ENCODE results near the gene NCAM1. TPM values are rescaled to one million over a fixed set of nuclear protein-coding genes. Genes with fewer than 3 reads are reported as not detected.
A peak's percentile ranks its signal among the peaks of the same experiment; 100 is the strongest.

Gene NCAM1
- total RNA-seq, 4 donors from 2014 or later, result 12.8 to 27.7 (median 15.7) TPM

DNA sequence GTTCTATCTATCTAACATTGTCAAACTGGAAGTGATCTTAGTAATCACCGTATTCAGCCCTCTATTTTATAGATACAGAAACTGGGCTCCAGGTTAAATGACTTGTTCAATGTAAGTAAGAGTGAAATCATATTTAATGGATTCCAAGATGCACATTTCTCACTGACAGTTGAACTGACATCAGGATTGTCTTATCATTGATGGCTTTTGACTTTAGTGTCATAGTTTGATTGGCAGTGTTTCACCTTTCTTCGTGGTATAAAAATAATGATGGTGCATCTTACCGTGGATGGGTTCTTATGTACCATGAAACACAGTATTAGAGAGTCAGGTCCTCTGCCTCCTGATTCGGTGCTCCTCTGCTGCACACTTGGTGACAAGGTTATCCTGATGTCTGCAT, 123.1 kb downstream of the NCAM1 start:
- Histone ChIP-seq H3K27ac (no peak overlapping the region), H3K4me3 (no peak overlapping the region), H3K36me3 (no peaks in the 10 kb centered on the region), H3K4me1 (peaks cover 0 to 4% of the 10 kb centered on the region in 2 donors), H3K27me3 (no peaks in the 10 kb centered on the region), H3K9me3 (no peaks in the 10 kb centered on the region)
- no peak for DNase-seq
- TF ChIP-seq, protein P1, sequence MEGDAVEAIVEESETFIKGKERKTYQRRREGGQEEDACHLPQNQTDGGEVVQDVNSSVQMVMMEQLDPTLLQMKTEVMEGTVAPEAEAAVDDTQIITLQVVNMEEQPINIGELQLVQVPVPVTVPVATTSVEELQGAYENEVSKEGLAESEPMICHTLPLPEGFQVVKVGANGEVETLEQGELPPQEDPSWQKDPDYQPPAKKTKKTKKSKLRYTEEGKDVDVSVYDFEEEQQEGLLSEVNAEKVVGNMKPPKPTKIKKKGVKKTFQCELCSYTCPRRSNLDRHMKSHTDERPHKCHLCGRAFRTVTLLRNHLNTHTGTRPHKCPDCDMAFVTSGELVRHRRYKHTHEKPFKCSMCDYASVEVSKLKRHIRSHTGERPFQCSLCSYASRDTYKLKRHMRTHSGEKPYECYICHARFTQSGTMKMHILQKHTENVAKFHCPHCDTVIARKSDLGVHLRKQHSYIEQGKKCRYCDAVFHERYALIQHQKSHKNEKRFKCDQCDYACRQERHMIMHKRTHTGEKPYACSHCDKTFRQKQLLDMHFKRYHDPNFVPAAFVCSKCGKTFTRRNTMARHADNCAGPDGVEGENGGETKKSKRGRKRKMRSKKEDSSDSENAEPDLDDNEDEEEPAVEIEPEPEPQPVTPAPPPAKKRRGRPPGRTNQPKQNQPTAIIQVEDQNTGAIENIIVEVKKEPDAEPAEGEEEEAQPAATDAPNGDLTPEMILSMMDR (IDR thresholded peaks at IDR 0.05 in 4 of 5, conservative IDR thresholded peaks at IDR 0.05 in 1 of 5), result no peak
- no peak for TF ChIP-seq POLR2A (IDR thresholded peaks at IDR 0.05)
- in situ Hi-C loops (cut with MboI; ENCODE audit: low sequenced_read_pairs in 4 of 4) (no loop called here), intact Hi-C loops (cut with DNase I; ENCODE audit: low total_unique reads) (no loop called here)
- no peak for ATAC-seq

GRCh38 chr11:113085446-113085845, 124.2 kb downstream of the NCAM1 start:
- ATAC-seq, result no peak
- no peaks in the 10 kb centered on the region for H3K36me3 ChIP-seq
- TF ChIP-seq, protein P1 (IDR thresholded peaks at IDR 0.05 in 4 of 5, conservative IDR thresholded peaks at IDR 0.05 in 1 of 5), result no peak
- no peak for TF ChIP-seq POLR2A (IDR thresholded peaks at IDR 0.05)
- H3K4me3 ChIP-seq, result no peak overlapping the region
- H3K27me3 ChIP-seq, result no peaks in the 10 kb centered on the region
- no peak for DNase-seq
- intact Hi-C loops (cut with DNase I; ENCODE audit: low total_unique reads) (no loop called here), in situ Hi-C loops (cut with MboI; ENCODE audit: low sequenced_read_pairs in 4 of 4) (no loop called here)
- H3K9me3 ChIP-seq, result no peaks in the 10 kb centered on the region
- H3K4me1 ChIP-seq, result peaks cover 0 to 7% of the 10 kb centered on the region in 2 donors
- no peak overlapping the region for H3K27ac ChIP-seq

- H3K27me3 ChIP-seq, result no peaks in the 10 kb centered on the region
- TF ChIP-seq POLR2A (IDR thresholded peaks at IDR 0.05), result no peak
- intact Hi-C loops (cut with DNase I; ENCODE audit: low total_unique reads), result no loop called here
- in situ Hi-C loops (cut with MboI; ENCODE audit: low sequenced_read_pairs in 4 of 4), result no loop called here
- H3K4me1 ChIP-seq, result peaks cover 14 to 23% of the 10 kb centered on the region in 2 donors
- ATAC-seq, result no peak
- H3K36me3 ChIP-seq, result no peaks in the 10 kb centered on the region
- H3K27ac ChIP-seq, result no peak overlapping the region
- DNase-seq, result no peak
- no peak overlapping the region for H3K4me3 ChIP-seq
- no peaks in the 10 kb centered on the region for H3K9me3 ChIP-seq
Observed at GRCh38 chr11:113087706-113088105, 126.5 kb downstream of the NCAM1 start.

DNA sequence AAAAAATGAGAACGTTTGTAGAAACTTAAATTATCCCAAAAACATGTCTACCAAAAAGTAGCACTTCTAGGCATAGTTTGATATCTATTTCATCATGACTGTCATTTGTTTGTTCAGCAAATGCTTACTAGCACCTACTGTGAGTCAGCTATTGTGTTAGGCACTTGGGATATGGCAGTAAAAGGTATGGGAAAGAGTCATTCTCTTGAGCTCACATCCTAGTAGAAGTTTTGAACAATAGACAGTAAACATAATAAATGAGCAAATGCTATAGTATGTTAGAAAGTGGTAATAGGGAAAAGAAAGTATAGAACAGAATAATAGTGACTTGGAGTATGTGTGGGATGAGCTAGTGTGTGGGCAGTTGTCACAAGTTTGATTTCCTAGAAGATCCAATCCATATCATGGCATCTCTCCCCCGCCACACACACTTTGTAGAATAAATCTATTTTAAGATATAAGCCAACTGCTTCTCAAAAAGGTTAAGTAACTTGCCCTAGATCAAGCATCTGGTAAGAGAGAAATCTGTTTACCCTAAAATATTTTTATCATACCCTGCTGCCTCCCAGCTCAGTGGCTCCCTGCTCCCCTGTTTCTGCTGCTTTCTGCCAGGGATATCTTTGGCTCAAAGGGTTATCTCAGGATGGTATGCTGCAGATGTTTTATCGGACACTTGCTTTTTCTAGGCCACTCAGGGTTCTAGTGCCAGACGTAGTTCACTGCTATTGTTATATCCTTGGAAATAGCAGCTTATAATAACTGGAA, 129.7 kb downstream of the NCAM1 start:
- in situ Hi-C loops (cut with MboI; ENCODE audit: low sequenced_read_pairs in 4 of 4) (no loop called here), intact Hi-C loops (cut with DNase I; ENCODE audit: low total_unique reads) (no loop called here)
- H3K4me3 ChIP-seq, result no peak overlapping the region
- H3K9me3 ChIP-seq, result no peaks in the 10 kb centered on the region
- peak overlapping the region in 2 of 4 donors; percentile 47 to 63 for H3K27ac ChIP-seq
- no peaks in the 10 kb centered on the region for H3K36me3 ChIP-seq
- ATAC-seq (peak in 1 of 2 donors; percentile 43), DNase-seq (no peak)
- no peaks in the 10 kb centered on the region for H3K27me3 ChIP-seq
- H3K4me1 ChIP-seq, result peaks cover 14 to 23% of the 10 kb centered on the region in 2 donors
- TF ChIP-seq, protein P1 (IDR thresholded peaks at IDR 0.05 in 4 of 5, conservative IDR thresholded peaks at IDR 0.05 in 1 of 5), result no peak
- no peak for TF ChIP-seq POLR2A (IDR thresholded peaks at IDR 0.05)

DNA sequence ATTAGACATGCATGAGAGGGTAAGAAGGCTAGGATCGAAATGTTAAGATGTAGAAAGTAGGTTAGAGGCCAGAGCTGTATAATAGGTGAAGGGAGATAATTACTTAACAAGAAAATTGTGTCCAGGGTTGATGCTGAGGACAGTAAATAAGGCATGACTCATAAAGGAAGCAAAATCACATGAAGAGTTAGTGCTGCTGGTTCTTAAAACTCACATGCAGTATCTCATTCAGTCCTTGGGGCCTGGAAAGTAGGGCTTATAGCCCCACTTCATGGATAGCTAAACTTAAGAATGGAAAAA, 130.2 kb downstream of the NCAM1 start:
- peak overlapping the region in 2 of 4 donors; percentile 47 to 63 for H3K27ac ChIP-seq
- DNase-seq (no peak), ATAC-seq (peak; percentile 68 to 90)
- no peaks in the 10 kb centered on the region for H3K9me3 ChIP-seq
- no peaks in the 10 kb centered on the region for H3K27me3 ChIP-seq
- peaks cover 14 to 23% of the 10 kb centered on the region in 2 donors for H3K4me1 ChIP-seq
- TF ChIP-seq POLR2A (IDR thresholded peaks at IDR 0.05), result no peak
- TF ChIP-seq, protein P1 (IDR thresholded peaks at IDR 0.05 in 4 of 5, conservative IDR thresholded peaks at IDR 0.05 in 1 of 5), result no peak
- intact Hi-C loops (cut with DNase I; ENCODE audit: low total_unique reads) (no loop called here), in situ Hi-C loops (cut with MboI; ENCODE audit: low sequenced_read_pairs in 4 of 4) (no loop called here)
- H3K36me3 ChIP-seq, result no peaks in the 10 kb centered on the region
- H3K4me3 ChIP-seq, result no peak overlapping the region

All from gastrocnemius medialis (tissue), 4 donors.